Endodermal cell (in vitro differentiated cells): Measurements from ENCODE around the gene SEC14L3. TPM values are rescaled to one million over a fixed set of nuclear protein-coding genes. Genes with fewer than 3 reads are reported as not detected.

Experiments used
- DNase-seq: peaks from one replicate; pipeline ENCODE4 v3.0.0-alpha.2; 2017
- H3K27ac ChIP-seq: 2 replicates; pipeline ENCODE4 v1.5.1; 2013; ENCODE audit warnings: mild to moderate bottlenecking, low read depth, low read length, moderate library complexity
- H3K27me3 ChIP-seq: 2 replicates; pipeline ENCODE4 v1.6.1; 2013; ENCODE audit warnings: mild to moderate bottlenecking, low read length, moderate library complexity; ENCODE audit not compliant: insufficient read depth, control insufficient read depth, poor library complexity, severe bottlenecking
- H3K36me3 ChIP-seq: 2 replicates; pipeline ENCODE4 v1.7.0; 2013; ENCODE audit warnings: mild to moderate bottlenecking, low read length, moderate library complexity; ENCODE audit not compliant: control insufficient read depth, insufficient read depth
- H3K4me1 ChIP-seq: one replicate; pipeline ENCODE4 v1.7.0; 2013; ENCODE audit warnings: low read length; ENCODE audit not compliant: control insufficient read depth, insufficient read depth
- H3K4me3 ChIP-seq: 2 replicates; pipeline ENCODE4 v1.5.1; 2013; ENCODE audit warnings: mild to moderate bottlenecking, low read length, moderate library complexity
- H3K9ac ChIP-seq: 2 replicates; pipeline ENCODE4 v1.6.1; 2013; ENCODE audit warnings: mild to moderate bottlenecking, low read length, moderate library complexity; ENCODE audit not compliant: poor library complexity, severe bottlenecking; ENCODE audit errors: extremely low read depth
- H3K9me3 ChIP-seq: 2 replicates; pipeline ENCODE4 v1.6.1; 2013; ENCODE audit warnings: mild to moderate bottlenecking, low read length, moderate library complexity; ENCODE audit not compliant: control insufficient read depth
- H3K27ac Mint-ChIP-seq: 2 replicates; pipeline ENCODE4 v1.8.0; 2020; ENCODE audit warnings: mixed read lengths
- H3K27me3 Mint-ChIP-seq: 2 replicates; pipeline ENCODE4 v1.8.0; 2021; ENCODE audit warnings: mild to moderate bottlenecking, mixed read lengths; ENCODE audit not compliant: insufficient read depth
- H3K36me3 Mint-ChIP-seq: 2 replicates; pipeline ENCODE4 v1.8.0; 2020; ENCODE audit warnings: low read depth, mixed read lengths
- H3K4me1 Mint-ChIP-seq: 2 replicates; pipeline ENCODE4 v1.8.0; 2020; ENCODE audit warnings: mixed read lengths
- H3K4me3 Mint-ChIP-seq: 2 replicates; pipeline ENCODE4 v1.8.0; 2020; ENCODE audit warnings: mild to moderate bottlenecking, moderate library complexity, mixed read lengths
- H3K9me3 Mint-ChIP-seq: 2 replicates; pipeline ENCODE4 v1.8.0; 2020; ENCODE audit warnings: mild to moderate bottlenecking, mixed read lengths
- WGBS, 2 experiments: methylation state at CpG; one replicate each; pipeline versions ENCODE4 v1.1.5 to v1.1.7; 2013; ENCODE audit warnings: missing lambda C conversion rate in 2 of 2, mixed read lengths in 1 of 2; ENCODE audit not compliant: insufficient coverage in 1 of 2, insufficient read length in 1 of 2; 5-methylcytosine and 5-hydroxymethylcytosine counted together
- total RNA-seq, 2 donors: library from RNA; stranded (reverse); fragmentation: NEBNext Ultra II Directional in 1 of 2; extraction: Animal tissue kit (Norgen Biotek cat#: 25700) in 1 of 2; gene quantifications; 2 replicates in 1 of 2; 3 replicates in 1 of 2; pipeline ENCODE4 v1.2.1, GENCODE V29; 2021
- TF ChIP-seq, protein P1 (sequence below): fragments of 200-600 bp; sonication (generic); conservative IDR thresholded peaks from 2 replicates; pipeline ENCODE4 v1.5.0; 2021; ENCODE audit warnings: antibody characterized with exemption, mild to moderate bottlenecking

The SEC14L3 gene
- total RNA-seq, 2 donors from 2014 or later, result not detected

DNA sequence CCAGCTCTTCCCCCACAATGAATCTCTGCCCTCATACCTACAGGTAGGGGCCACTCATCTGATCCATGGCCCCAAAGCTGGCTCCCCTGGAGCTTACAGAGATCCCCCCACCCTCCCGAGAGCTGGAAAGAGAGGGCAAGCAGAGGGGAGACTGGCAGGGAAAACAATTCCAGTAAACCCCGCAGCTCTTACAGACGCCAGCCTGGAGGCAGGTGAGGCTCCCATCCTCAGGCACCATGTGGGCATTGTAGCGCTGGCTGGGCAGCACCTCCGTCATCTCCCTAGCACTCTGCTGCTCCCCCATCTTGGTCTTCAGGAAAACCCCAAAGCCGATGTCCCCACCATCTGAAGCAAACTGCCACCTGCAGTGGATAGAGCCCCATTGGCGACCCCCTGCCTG is 19.6 kb upstream of the SEC14L3 start:
- Mint-ChIP-seq H3K36me3 (no peaks in the 10 kb centered on the region), H3K9me3 (no peaks in the 10 kb centered on the region), H3K27ac (no peak overlapping the region), H3K4me3 (no peak overlapping the region), H3K4me1 (peaks cover 2% of the 10 kb centered on the region), H3K27me3 (peaks cover 2% of the 10 kb centered on the region)
- no peaks in the 10 kb centered on the region for H3K36me3 ChIP-seq
- H3K9ac ChIP-seq, result no peak overlapping the region
- H3K9me3 ChIP-seq, result no peaks in the 10 kb centered on the region
- no peak overlapping the region for H3K27ac ChIP-seq
- no peak overlapping the region for H3K4me3 ChIP-seq
- no peak for DNase-seq
- no peaks in the 10 kb centered on the region for H3K27me3 ChIP-seq
- TF ChIP-seq, protein P1, sequence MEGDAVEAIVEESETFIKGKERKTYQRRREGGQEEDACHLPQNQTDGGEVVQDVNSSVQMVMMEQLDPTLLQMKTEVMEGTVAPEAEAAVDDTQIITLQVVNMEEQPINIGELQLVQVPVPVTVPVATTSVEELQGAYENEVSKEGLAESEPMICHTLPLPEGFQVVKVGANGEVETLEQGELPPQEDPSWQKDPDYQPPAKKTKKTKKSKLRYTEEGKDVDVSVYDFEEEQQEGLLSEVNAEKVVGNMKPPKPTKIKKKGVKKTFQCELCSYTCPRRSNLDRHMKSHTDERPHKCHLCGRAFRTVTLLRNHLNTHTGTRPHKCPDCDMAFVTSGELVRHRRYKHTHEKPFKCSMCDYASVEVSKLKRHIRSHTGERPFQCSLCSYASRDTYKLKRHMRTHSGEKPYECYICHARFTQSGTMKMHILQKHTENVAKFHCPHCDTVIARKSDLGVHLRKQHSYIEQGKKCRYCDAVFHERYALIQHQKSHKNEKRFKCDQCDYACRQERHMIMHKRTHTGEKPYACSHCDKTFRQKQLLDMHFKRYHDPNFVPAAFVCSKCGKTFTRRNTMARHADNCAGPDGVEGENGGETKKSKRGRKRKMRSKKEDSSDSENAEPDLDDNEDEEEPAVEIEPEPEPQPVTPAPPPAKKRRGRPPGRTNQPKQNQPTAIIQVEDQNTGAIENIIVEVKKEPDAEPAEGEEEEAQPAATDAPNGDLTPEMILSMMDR, result no peak
- H3K4me1 ChIP-seq, result no peaks in the 10 kb centered on the region
- 90 to 91% methylated on average over 2 to 5 of the region's 7 CpGs for WGBS, 2 experiments

- Histone ChIP-seq H3K27me3 (no peaks in the 10 kb centered on the region), H3K36me3 (no peaks in the 10 kb centered on the region), H3K4me1 (no peaks in the 10 kb centered on the region), H3K9me3 (no peaks in the 10 kb centered on the region), H3K9ac (no peak overlapping the region), H3K27ac (no peak overlapping the region), H3K4me3 (no peak overlapping the region)
- peak; percentile 55 for DNase-seq
- Mint-ChIP-seq H3K4me1 (peaks cover 2% of the 10 kb centered on the region), H3K27me3 (peaks cover 2% of the 10 kb centered on the region), H3K27ac (no peak overlapping the region), H3K4me3 (no peak overlapping the region), H3K9me3 (no peaks in the 10 kb centered on the region), H3K36me3 (no peaks in the 10 kb centered on the region)
- TF ChIP-seq, protein P1, result peak; percentile 46
- 79 to 87% methylated on average over 6 to 11 of the region's 11 CpGs for whole genome bisulfite sequencing, 2 experiments
Measured at GRCh38 chr22:30490399-30490798, 18.6 kb upstream of the SEC14L3 start.

- no peak overlapping the region for H3K27ac ChIP-seq
- no peaks in the 10 kb centered on the region for H3K9me3 ChIP-seq
- no peaks in the 10 kb centered on the region for H3K4me1 ChIP-seq
- no peaks in the 10 kb centered on the region for H3K36me3 ChIP-seq
- no peak overlapping the region for H3K9ac ChIP-seq
- Mint-ChIP-seq H3K4me3 (no peak overlapping the region), H3K36me3 (no peaks in the 10 kb centered on the region), H3K27me3 (peaks cover 2% of the 10 kb centered on the region), H3K9me3 (no peaks in the 10 kb centered on the region), H3K27ac (no peak overlapping the region), H3K4me1 (peaks cover 2% of the 10 kb centered on the region)
- TF ChIP-seq, protein P1, result no peak
- DNase-seq, result peak; percentile 56
- H3K4me3 ChIP-seq, result no peak overlapping the region
- WGBS, 2 experiments, result 79 to 84% methylated on average over 6 to 7 of the region's 7 CpGs
- H3K27me3 ChIP-seq, result no peaks in the 10 kb centered on the region
Measured at GRCh38 chr22:30488121-30488520, 16.3 kb upstream of the SEC14L3 start.
